Fibroblast of skin of right biceps (primary cell): ENCODE data around the gene MAGI2.
"Not testable (repeated sequence)": the region's sequence is repeated elsewhere in the genome, so short reads cannot be mapped to it uniquely, and the experiment has no call there.

Experiments used
- DNase-seq: peaks from one replicate; pipeline ENCODE4 v3.0.0-alpha.2; 2013

Gene MAGI2

GRCh38 chr7:78253850-78254725 is 1199.4 kb downstream of the MAGI2 start:
- DNase-seq: no peak

GRCh38 chr7:78248867-78249266 is 1204.6 kb downstream of the MAGI2 start:
- no peak for DNase-seq

GRCh38 chr7:78247910-78248689 is 1205.4 kb downstream of the MAGI2 start:
- DNase-seq: no peak

- not testable (repeated sequence) for DNase-seq
Measured at GRCh38 chr7:78240179-78240578, 1213.3 kb downstream of the MAGI2 start.

GRCh38 chr7:78234634-78235033 is 1218.8 kb downstream of the MAGI2 start:
- DNase-seq: peak; percentile 34

GRCh38 chr7:78232806-78233205 is 1220.7 kb downstream of the MAGI2 start:
- peak; percentile 73 for DNase-seq

- peak; percentile 49 for DNase-seq
Measured at GRCh38 chr7:78226059-78226719, 1227.3 kb downstream of the MAGI2 start.

- peak; percentile 26 for DNase-seq
Measured at GRCh38 chr7:78225534-78225933, 1227.9 kb downstream of the MAGI2 start.

GRCh38 chr7:78224923-78225322 is 1228.5 kb downstream of the MAGI2 start:
- peak; percentile 31 for DNase-seq

GRCh38 chr7:78223598-78223997 is 1229.9 kb downstream of the MAGI2 start:
- no peak for DNase-seq

- DNase-seq: peak; percentile 82
Measured at GRCh38 chr7:78222001-78222751, 1231.3 kb downstream of the MAGI2 start.

GRCh38 chr7:78220754-78221153 is 1232.7 kb downstream of the MAGI2 start:
- no peak for DNase-seq

- DNase-seq: peak; percentile 47
Measured at GRCh38 chr7:78218876-78219275, 1234.6 kb downstream of the MAGI2 start.

- peak; percentile 94 for DNase-seq
Measured at GRCh38 chr7:78218051-78218450, 1235.4 kb downstream of the MAGI2 start.

- no peak for DNase-seq
Measured at GRCh38 chr7:78215199-78215598, 1238.3 kb downstream of the MAGI2 start.

- no peak for DNase-seq
Measured at GRCh38 chr7:78213402-78213801, 1240.1 kb downstream of the MAGI2 start.

- DNase-seq: no peak
Measured at GRCh38 chr7:78212476-78213060, 1240.9 kb downstream of the MAGI2 start.

GRCh38 chr7:78207269-78207668 is 1246.2 kb downstream of the MAGI2 start:
- no peak for DNase-seq

GRCh38 chr7:78206769-78207168 is 1246.7 kb downstream of the MAGI2 start:
- no peak for DNase-seq

GRCh38 chr7:78203042-78203720 is 1250.3 kb downstream of the MAGI2 start:
- DNase-seq: no peak

GRCh38 chr7:78198756-78199155 is 1254.7 kb downstream of the MAGI2 start:
- peak; percentile 81 for DNase-seq

GRCh38 chr7:78197447-78197846 is 1256.0 kb downstream of the MAGI2 start:
- DNase-seq: peak; percentile 79
